ENCODE results near the gene NFATC2.

DNA sequence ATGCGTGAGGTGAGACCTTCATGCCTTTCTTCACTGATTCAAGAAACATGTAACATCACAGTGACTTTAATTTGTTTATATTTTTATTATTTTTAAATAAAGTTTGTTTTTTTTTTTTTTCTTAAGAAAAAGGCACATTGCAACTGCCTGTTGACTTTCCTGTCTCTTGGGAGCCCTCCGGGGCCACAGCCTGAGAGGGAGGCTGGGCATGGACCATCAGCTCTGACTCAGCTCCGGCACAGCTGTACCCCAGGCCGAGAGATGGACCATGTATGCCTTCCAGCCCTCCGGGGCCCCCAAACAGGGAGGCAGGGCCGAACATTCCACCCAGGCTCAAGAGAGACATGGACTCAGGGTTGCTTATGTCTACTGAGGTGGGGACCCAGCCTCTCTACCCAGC lies 99.9 kb downstream of the NFATC2 start:
- TF ChIP-seq CTCF (IDR thresholded peaks at IDR 0.05) = no peak
- no peak for TF ChIP-seq POLR2A (IDR thresholded peaks at IDR 0.05)
